ENCODE results near the gene NID1. TPM values are rescaled to one million over a fixed set of nuclear protein-coding genes. Genes with fewer than 3 reads are reported as not detected.

Gene NID1
- total RNA-seq, 1 experiment from 2014 or later = 0.32 TPM

DNA sequence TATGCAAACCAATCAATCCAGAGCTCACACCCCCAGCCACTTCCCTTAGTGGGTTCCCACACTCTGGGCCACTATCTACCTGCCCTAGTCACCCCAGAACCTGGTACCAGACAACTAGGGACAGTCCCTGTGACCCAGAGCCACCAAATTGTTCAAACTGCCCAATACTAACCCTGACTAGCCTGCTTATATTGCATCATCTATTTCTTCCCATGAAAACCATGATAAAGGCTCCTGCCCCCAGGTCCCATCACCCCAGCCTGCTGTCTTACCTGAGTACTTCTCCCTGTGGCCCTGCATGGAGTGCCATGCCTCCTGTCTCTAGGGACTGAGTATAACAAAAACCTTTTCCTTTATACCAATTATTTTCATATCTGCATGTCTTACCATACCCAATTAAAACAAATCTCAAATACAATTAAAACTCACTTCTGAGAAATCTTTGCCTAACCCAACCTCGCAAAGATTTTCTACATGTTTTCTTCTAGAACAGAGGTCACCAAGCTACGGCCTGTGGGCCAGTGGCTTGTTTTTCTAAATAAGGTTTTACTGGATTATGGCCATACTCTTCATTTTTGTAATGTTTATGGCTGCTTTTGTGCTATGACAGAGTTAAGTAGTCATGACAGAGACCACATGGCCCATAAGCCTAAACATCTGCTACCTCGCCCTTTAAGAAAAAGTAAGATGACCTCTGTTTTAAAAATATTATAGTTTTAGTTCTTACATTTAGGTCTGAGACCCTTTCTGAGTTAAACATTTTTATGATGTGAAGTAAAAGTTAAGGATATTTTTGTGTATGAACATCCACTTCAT, 31.0 kb upstream of the NID1 start:
- DNase-seq (ENCODE audit: low read depth, low spot score) (no peak), ATAC-seq (no peak)
- intact Hi-C loops (cut with micrococcal nuclease) = no loop called here
- BruUV-seq (replicated peaks) = no TSS peak
- Histone ChIP-seq H3K79me2 (ENCODE audit: insufficient read depth, low read length) (no peaks in the 10 kb centered on the region), H3K9me3 (ENCODE audit: control insufficient read depth in 1 of 2, insufficient read depth in 1 of 2, low read depth in 1 of 2, low read length in 2 of 2) (peaks cover 0 to 15% of the 10 kb centered on the region in 2 experiments; a peak in 1 of 4 replicates), H4K20me1 (ENCODE audit: insufficient read depth) (no peaks in the 10 kb centered on the region), H3K4me3 (replicated peaks in 1 of 2; ENCODE audit: low read depth in 1 of 2, low read length in 2 of 2) (no peak overlapping the region), H3K4me2 (ENCODE audit: low read length) (no peak overlapping the region), H3K27me3 (ENCODE audit: insufficient read depth, low read length) (no peaks in the 10 kb centered on the region), H3K9me2 (ENCODE audit: insufficient read depth) (no peaks in the 10 kb centered on the region), H3K9ac (ENCODE audit: low read length) (no peak overlapping the region), H2AFZ (ENCODE audit: low read depth, low read length, poor library complexity, severe bottlenecking) (no peak overlapping the region), H3K27ac (ENCODE audit: low read depth, low read length) (peak overlapping the region; percentile 50; the same call in 1 of the 2 replicates), H3K36me3 (ENCODE audit: control insufficient read depth in 1 of 2, insufficient read depth in 2 of 2, low read length in 2 of 2) (no peaks in the 10 kb centered on the region), H3K4me1 (ENCODE audit: control insufficient read depth in 1 of 2, insufficient read depth in 2 of 2, low read length in 2 of 2) (peaks cover 0 to 5% of the 10 kb centered on the region in 2 experiments; a peak in 1 of 4 replicates)
- ChIA-PET CTCF (no interaction called here), POLR2A (no interaction called here), RAD21 (ENCODE audit: low non-redundant PET in 1 of 2, low total read pairs in 2 of 2, uncharacterized antibody in 2 of 2, unreplicated experiment in 2 of 2) (no interaction called here)
- TF ChIP-seq EZH2phosphoT487 (IDR thresholded peaks at IDR 0.05; ENCODE audit: borderline replicate concordance) = no peak
- TF ChIP-seq, protein P1, sequence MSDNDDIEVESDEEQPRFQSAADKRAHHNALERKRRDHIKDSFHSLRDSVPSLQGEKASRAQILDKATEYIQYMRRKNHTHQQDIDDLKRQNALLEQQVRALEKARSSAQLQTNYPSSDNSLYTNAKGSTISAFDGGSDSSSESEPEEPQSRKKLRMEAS (IDR thresholded peaks at IDR 0.05) = no peak

DNA sequence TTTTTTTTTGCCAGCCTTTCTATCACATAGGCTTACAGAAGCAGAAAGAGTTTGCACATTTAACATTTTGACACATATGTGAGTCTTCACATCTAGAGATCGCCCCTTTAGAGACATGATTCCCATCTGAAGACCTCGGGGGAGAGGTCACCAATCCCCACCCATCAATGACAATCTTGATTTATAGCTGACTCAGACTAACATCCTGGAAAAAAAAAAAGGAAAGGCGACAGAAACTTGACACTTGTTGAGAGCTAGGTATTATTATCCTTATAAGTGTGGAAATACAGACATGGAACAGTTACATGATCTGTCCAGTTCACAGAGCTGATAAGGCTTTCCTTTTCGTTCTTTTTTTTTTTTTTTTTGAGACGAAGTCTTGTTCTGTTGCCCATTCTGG, 28.0 kb upstream of the NID1 start:
- H3K27me3 ChIP-seq (ENCODE audit: insufficient read depth, low read length) = no peaks in the 10 kb centered on the region
- H2AFZ ChIP-seq (ENCODE audit: low read depth, low read length, poor library complexity, severe bottlenecking) = no peak overlapping the region
- DNase-seq (ENCODE audit: low read depth, low spot score) (no peak), ATAC-seq (no peak)
- intact Hi-C loops (cut with micrococcal nuclease) = no loop called here
- RAD21 ChIA-PET (ENCODE audit: low non-redundant PET in 1 of 2, low total read pairs in 2 of 2, uncharacterized antibody in 2 of 2, unreplicated experiment in 2 of 2) = no interaction called here
- no peak overlapping the region for H3K9ac ChIP-seq (ENCODE audit: low read length)
- H3K9me2 ChIP-seq (ENCODE audit: insufficient read depth) = no peaks in the 10 kb centered on the region
- H3K4me1 ChIP-seq (ENCODE audit: control insufficient read depth in 1 of 2, insufficient read depth in 2 of 2, low read length in 2 of 2) = peaks cover 0 to 6% of the 10 kb centered on the region in 2 experiments; a peak in 1 of 4 replicates
- H3K27ac ChIP-seq (ENCODE audit: low read depth, low read length) = no peak overlapping the region
- CTCF ChIA-PET = interaction anchor here (1.1 kb wide), 1 partner anchor 433 kb away, joined by 3 read pairs; no protein-coding TSS in a partner anchor
- H3K36me3 ChIP-seq (ENCODE audit: control insufficient read depth in 1 of 2, insufficient read depth in 2 of 2, low read length in 2 of 2) = no peaks in the 10 kb centered on the region
- peaks cover 0 to 15% of the 10 kb centered on the region in 2 experiments; a peak in 1 of 4 replicates for H3K9me3 ChIP-seq (ENCODE audit: control insufficient read depth in 1 of 2, insufficient read depth in 1 of 2, low read depth in 1 of 2, low read length in 2 of 2)
- H4K20me1 ChIP-seq (ENCODE audit: insufficient read depth) = no peaks in the 10 kb centered on the region
- no peak overlapping the region for H3K4me2 ChIP-seq (ENCODE audit: low read length)
- POLR2A ChIA-PET = no interaction called here
- BruUV-seq (replicated peaks) = no TSS peak
- no peak overlapping the region for H3K4me3 ChIP-seq (replicated peaks in 1 of 2; ENCODE audit: low read depth in 1 of 2, low read length in 2 of 2)
- no peaks in the 10 kb centered on the region for H3K79me2 ChIP-seq (ENCODE audit: insufficient read depth, low read length)
- no peak for TF ChIP-seq EGR1 (IDR thresholded peaks at IDR 0.05; ENCODE audit: low read depth)
- TF ChIP-seq, protein P2, sequence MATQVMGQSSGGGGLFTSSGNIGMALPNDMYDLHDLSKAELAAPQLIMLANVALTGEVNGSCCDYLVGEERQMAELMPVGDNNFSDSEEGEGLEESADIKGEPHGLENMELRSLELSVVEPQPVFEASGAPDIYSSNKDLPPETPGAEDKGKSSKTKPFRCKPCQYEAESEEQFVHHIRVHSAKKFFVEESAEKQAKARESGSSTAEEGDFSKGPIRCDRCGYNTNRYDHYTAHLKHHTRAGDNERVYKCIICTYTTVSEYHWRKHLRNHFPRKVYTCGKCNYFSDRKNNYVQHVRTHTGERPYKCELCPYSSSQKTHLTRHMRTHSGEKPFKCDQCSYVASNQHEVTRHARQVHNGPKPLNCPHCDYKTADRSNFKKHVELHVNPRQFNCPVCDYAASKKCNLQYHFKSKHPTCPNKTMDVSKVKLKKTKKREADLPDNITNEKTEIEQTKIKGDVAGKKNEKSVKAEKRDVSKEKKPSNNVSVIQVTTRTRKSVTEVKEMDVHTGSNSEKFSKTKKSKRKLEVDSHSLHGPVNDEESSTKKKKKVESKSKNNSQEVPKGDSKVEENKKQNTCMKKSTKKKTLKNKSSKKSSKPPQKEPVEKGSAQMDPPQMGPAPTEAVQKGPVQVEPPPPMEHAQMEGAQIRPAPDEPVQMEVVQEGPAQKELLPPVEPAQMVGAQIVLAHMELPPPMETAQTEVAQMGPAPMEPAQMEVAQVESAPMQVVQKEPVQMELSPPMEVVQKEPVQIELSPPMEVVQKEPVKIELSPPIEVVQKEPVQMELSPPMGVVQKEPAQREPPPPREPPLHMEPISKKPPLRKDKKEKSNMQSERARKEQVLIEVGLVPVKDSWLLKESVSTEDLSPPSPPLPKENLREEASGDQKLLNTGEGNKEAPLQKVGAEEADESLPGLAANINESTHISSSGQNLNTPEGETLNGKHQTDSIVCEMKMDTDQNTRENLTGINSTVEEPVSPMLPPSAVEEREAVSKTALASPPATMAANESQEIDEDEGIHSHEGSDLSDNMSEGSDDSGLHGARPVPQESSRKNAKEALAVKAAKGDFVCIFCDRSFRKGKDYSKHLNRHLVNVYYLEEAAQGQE (IDR thresholded peaks at IDR 0.05; ENCODE audit: low read depth) = no peak
- TF ChIP-seq, protein P3, sequence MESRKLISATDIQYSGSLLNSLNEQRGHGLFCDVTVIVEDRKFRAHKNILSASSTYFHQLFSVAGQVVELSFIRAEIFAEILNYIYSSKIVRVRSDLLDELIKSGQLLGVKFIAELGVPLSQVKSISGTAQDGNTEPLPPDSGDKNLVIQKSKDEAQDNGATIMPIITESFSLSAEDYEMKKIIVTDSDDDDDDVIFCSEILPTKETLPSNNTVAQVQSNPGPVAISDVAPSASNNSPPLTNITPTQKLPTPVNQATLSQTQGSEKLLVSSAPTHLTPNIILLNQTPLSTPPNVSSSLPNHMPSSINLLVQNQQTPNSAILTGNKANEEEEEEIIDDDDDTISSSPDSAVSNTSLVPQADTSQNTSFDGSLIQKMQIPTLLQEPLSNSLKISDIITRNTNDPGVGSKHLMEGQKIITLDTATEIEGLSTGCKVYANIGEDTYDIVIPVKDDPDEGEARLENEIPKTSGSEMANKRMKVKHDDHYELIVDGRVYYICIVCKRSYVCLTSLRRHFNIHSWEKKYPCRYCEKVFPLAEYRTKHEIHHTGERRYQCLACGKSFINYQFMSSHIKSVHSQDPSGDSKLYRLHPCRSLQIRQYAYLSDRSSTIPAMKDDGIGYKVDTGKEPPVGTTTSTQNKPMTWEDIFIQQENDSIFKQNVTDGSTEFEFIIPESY (IDR thresholded peaks at IDR 0.05; ENCODE audit: extremely low read depth, insufficient replicate concordance, low read length) = no peak
- TF ChIP-seq YY1 (IDR thresholded peaks at IDR 0.05; ENCODE audit: extremely low read depth, insufficient replicate concordance, low read depth, low read length) = no peak
- no peak for TF ChIP-seq POLR2AphosphoS5 (IDR thresholded peaks at IDR 0.05; ENCODE audit: low read depth, low read length)
- TF ChIP-seq RAD21 (IDR thresholded peaks at IDR 0.05; ENCODE audit: low read depth) = no peak
- no peak for TF ChIP-seq EZH2 (IDR thresholded peaks at IDR 0.05)
- TF ChIP-seq SP1 (IDR thresholded peaks at IDR 0.05; ENCODE audit: low read depth) = no peak

Data from HCT116 (cell line).